Duodenal mucosa (tissue), 2 donors: ENCODE measurements around the gene MAPK8IP3.

Experiments used
- H3K27ac ChIP-seq: one replicate; pipeline ENCODE4 v1.7.0; 2013; ENCODE audit warnings: low read depth, low read length
- H3K27me3 ChIP-seq, 2 donors: one replicate each; pipeline ENCODE4 v1.7.0; 2013; ENCODE audit warnings: low read length in 2 of 2, control low read depth in 1 of 2; ENCODE audit not compliant: insufficient read depth in 2 of 2, control insufficient read depth in 1 of 2
- H3K36me3 ChIP-seq, 2 donors: one replicate each; pipeline ENCODE4 v1.7.0; 2013; ENCODE audit warnings: low read length in 2 of 2, control low read depth in 1 of 2; ENCODE audit not compliant: insufficient read depth in 2 of 2, control insufficient read depth in 1 of 2
- H3K4me1 ChIP-seq, 2 donors: one replicate each; pipeline ENCODE4 v1.7.0; 2013; ENCODE audit warnings: low read length in 2 of 2, control low read depth in 1 of 2; ENCODE audit not compliant: insufficient read depth in 2 of 2, control insufficient read depth in 1 of 2
- H3K4me3 ChIP-seq, 2 donors: one replicate each; pipeline ENCODE4 v1.7.0; 2013; ENCODE audit warnings: low read length in 2 of 2, low read depth in 1 of 2
- H3K9ac ChIP-seq, 2 donors: one replicate each; pipeline ENCODE4 v1.7.0; 2013; ENCODE audit warnings: low read length in 2 of 2, low read depth in 1 of 2
- H3K9me3 ChIP-seq, 2 donors: one replicate each; pipeline ENCODE4 v1.7.0; 2013; ENCODE audit warnings: low read length in 2 of 2, control low read depth in 1 of 2; ENCODE audit not compliant: control insufficient read depth in 1 of 2

MAPK8IP3 gene

GRCh38 chr16:1807626-1808025, 101.6 kb downstream of the MAPK8IP3 start:
- H3K4me3 ChIP-seq, result no peak overlapping the region
- no peaks in the 10 kb centered on the region for H3K27me3 ChIP-seq
- H3K36me3 ChIP-seq, result peaks cover 10 to 31% of the 10 kb centered on the region in 2 donors
- no peak overlapping the region for H3K27ac ChIP-seq
- H3K9me3 ChIP-seq, result no peaks in the 10 kb centered on the region
- H3K4me1 ChIP-seq, result peaks cover 0 to under 1% of the 10 kb centered on the region in 2 donors
- no peak overlapping the region for H3K9ac ChIP-seq

GRCh38 chr16:1808691-1809090, 102.7 kb downstream of the MAPK8IP3 start:
- H3K9ac ChIP-seq, result no peak overlapping the region
- no peaks in the 10 kb centered on the region for H3K9me3 ChIP-seq
- no peaks in the 10 kb centered on the region for H3K27me3 ChIP-seq
- H3K4me1 ChIP-seq, result peaks cover 0 to 5% of the 10 kb centered on the region in 2 donors
- H3K27ac ChIP-seq, result no peak overlapping the region
- peaks cover 10 to 33% of the 10 kb centered on the region in 2 donors for H3K36me3 ChIP-seq
- H3K4me3 ChIP-seq, result no peak overlapping the region

GRCh38 chr16:1809281-1809801, 103.3 kb downstream of the MAPK8IP3 start:
- Histone ChIP-seq H3K27me3 (no peaks in the 10 kb centered on the region), H3K36me3 (peaks cover 10 to 35% of the 10 kb centered on the region in 2 donors)

GRCh38 chr16:1810106-1810505, 104.1 kb downstream of the MAPK8IP3 start:
- Histone ChIP-seq H3K4me1 (peaks cover 0 to 5% of the 10 kb centered on the region in 2 donors), H3K9me3 (no peaks in the 10 kb centered on the region), H3K27ac (no peak overlapping the region), H3K4me3 (no peak overlapping the region), H3K9ac (no peak overlapping the region), H3K36me3 (peaks cover 13 to 37% of the 10 kb centered on the region in 2 donors), H3K27me3 (no peaks in the 10 kb centered on the region)

More at GRCh38 chr16:1809281-1809801, 103.3 kb downstream of the MAPK8IP3 start:
- Histone ChIP-seq H3K4me3 (no peak overlapping the region), H3K4me1 (peaks cover 0 to 5% of the 10 kb centered on the region in 2 donors), H3K9me3 (no peaks in the 10 kb centered on the region), H3K27ac (no peak overlapping the region), H3K9ac (no peak overlapping the region)

- Histone ChIP-seq H3K27ac (no peak overlapping the region), H3K36me3 (peaks cover 17 to 38% of the 10 kb centered on the region in 2 donors)
Observed at GRCh38 chr16:1810536-1810935, 104.5 kb downstream of the MAPK8IP3 start.

GRCh38 chr16:1812732-1813163, 106.8 kb downstream of the MAPK8IP3 start:
- H3K4me3 ChIP-seq, result no peak overlapping the region
- H3K36me3 ChIP-seq, result peaks cover 20 to 53% of the 10 kb centered on the region in 2 donors
- no peak overlapping the region for H3K27ac ChIP-seq
- H3K4me1 ChIP-seq, result peaks cover 0 to 5% of the 10 kb centered on the region in 2 donors
- H3K9me3 ChIP-seq, result no peaks in the 10 kb centered on the region
- no peak overlapping the region for H3K9ac ChIP-seq
- H3K27me3 ChIP-seq, result no peaks in the 10 kb centered on the region

More at GRCh38 chr16:1810536-1810935, 104.5 kb downstream of the MAPK8IP3 start:
- Histone ChIP-seq H3K9ac (no peak overlapping the region), H3K27me3 (no peaks in the 10 kb centered on the region), H3K9me3 (no peaks in the 10 kb centered on the region), H3K4me1 (peaks cover 0 to 5% of the 10 kb centered on the region in 2 donors), H3K4me3 (no peak overlapping the region)

- H3K9me3 ChIP-seq, result no peaks in the 10 kb centered on the region
Observed at GRCh38 chr16:1815461-1815860, 109.5 kb downstream of the MAPK8IP3 start.

GRCh38 chr16:1816396-1817275, 110.6 kb downstream of the MAPK8IP3 start:
- H3K9me3 ChIP-seq, result no peaks in the 10 kb centered on the region
- H3K27me3 ChIP-seq, result no peaks in the 10 kb centered on the region
- peaks cover 0 to 5% of the 10 kb centered on the region in 2 donors for H3K4me1 ChIP-seq
- peaks cover 18 to 62% of the 10 kb centered on the region in 2 donors for H3K36me3 ChIP-seq
- no peak overlapping the region for H3K9ac ChIP-seq
- no peak overlapping the region for H3K27ac ChIP-seq
- H3K4me3 ChIP-seq, result no peak overlapping the region

More at GRCh38 chr16:1815461-1815860, 109.5 kb downstream of the MAPK8IP3 start:
- peaks cover 14 to 57% of the 10 kb centered on the region in 2 donors for H3K36me3 ChIP-seq
- no peaks in the 10 kb centered on the region for H3K27me3 ChIP-seq
- H3K27ac ChIP-seq, result no peak overlapping the region
- H3K4me3 ChIP-seq, result no peak overlapping the region
- H3K9ac ChIP-seq, result no peak overlapping the region
- H3K4me1 ChIP-seq, result peaks cover 0 to 5% of the 10 kb centered on the region in 2 donors

- no peak overlapping the region for H3K27ac ChIP-seq
- H3K27me3 ChIP-seq, result no peaks in the 10 kb centered on the region
- H3K36me3 ChIP-seq, result peaks cover 23 to 67% of the 10 kb centered on the region in 2 donors
- H3K4me3 ChIP-seq, result no peak overlapping the region
- peaks cover 0 to 5% of the 10 kb centered on the region in 2 donors for H3K4me1 ChIP-seq
- H3K9me3 ChIP-seq, result no peaks in the 10 kb centered on the region
- no peak overlapping the region for H3K9ac ChIP-seq
Observed at GRCh38 chr16:1817276-1817589, 111.2 kb downstream of the MAPK8IP3 start.

- no peak overlapping the region for H3K4me3 ChIP-seq
- peaks cover 25 to 72% of the 10 kb centered on the region in 2 donors for H3K36me3 ChIP-seq
- H3K9me3 ChIP-seq, result no peaks in the 10 kb centered on the region
- H3K4me1 ChIP-seq, result peaks cover 0 to 4% of the 10 kb centered on the region in 2 donors
- H3K27me3 ChIP-seq, result no peaks in the 10 kb centered on the region
- no peak overlapping the region for H3K9ac ChIP-seq
- no peak overlapping the region for H3K27ac ChIP-seq
Observed at GRCh38 chr16:1817716-1818115, 111.7 kb downstream of the MAPK8IP3 start.
